PC-3 (cell line): ENCODE results near the gene ACVR1B. TPM values are rescaled to one million over a fixed set of nuclear protein-coding genes. Genes with fewer than 3 reads are reported as not detected.

Experiments
- ATAC-seq: fragments of 200-7000 bp; cut with Tn5 transposase; 2 replicates; pipeline ENCODE4 v1.9.1; 2020; ENCODE audit warnings: mild to moderate bottlenecking, moderate library complexity
- BruUV-seq: library from RNA; stranded (reverse); fragments of 400-500 nt; replicated peaks from 2 replicates; lab custom pipeline; 2021; lab: Mats Ljungman, UMichigan
- CTCF ChIA-PET: fragments of 300-600 bp; sonication (Branson Sonifier 250); formaldehyde crosslinking; loops from one replicate; lab custom pipeline; 2022; ENCODE audit warnings: antibody characterized with exemption; lab: Charles Lee
- POLR2A ChIA-PET: fragments of 300-600 bp; sonication (Branson Sonifier 250); formaldehyde crosslinking; loops from one replicate; lab custom pipeline; 2022; ENCODE audit warnings: antibody characterized with exemption; ENCODE audit not compliant: unreplicated experiment; lab: Charles Lee
- DNase-seq: peaks from one replicate; pipeline ENCODE4 v3.0.0-alpha.2; 2015
- H2AFZ ChIP-seq: fragments of 300-600 bp; sonication (generic); 2 replicates; pipeline ENCODE4 v1.6.0; 2016; ENCODE audit warnings: antibody characterized with exemption, low read length
- H3F3A ChIP-seq: fragments of 300-600 bp; sonication (generic); one replicate; pipeline ENCODE4 v1.6.0; 2017; ENCODE audit warnings: antibody characterized with exemption, low read length, control low read depth, mild to moderate bottlenecking; ENCODE audit not compliant: unreplicated experiment
- H3K27ac ChIP-seq: fragments of 300-600 bp; sonication (generic); 2 replicates; pipeline ENCODE4 v1.5.1; 2016; ENCODE audit warnings: mild to moderate bottlenecking, low read length
- H3K27me3 ChIP-seq: fragments of 300-600 bp; sonication (generic); 2 replicates; pipeline ENCODE4 v1.6.1; 2016; ENCODE audit warnings: low read length, mixed read lengths
- H3K36me3 ChIP-seq: fragments of 300-600 bp; sonication (generic); 2 replicates; pipeline ENCODE4 v1.6.1; 2016; ENCODE audit warnings: low read depth, mixed run types, low read length, mixed read lengths
- H3K4me1 ChIP-seq: fragments of 300-600 bp; sonication (generic); 2 replicates; pipeline ENCODE4 v1.5.1; 2016; ENCODE audit warnings: low read length; ENCODE audit not compliant: insufficient read depth
- H3K4me2 ChIP-seq: fragments of 300-600 bp; sonication (generic); 2 replicates; pipeline ENCODE4 v1.6.0; 2016; ENCODE audit warnings: low read length
- H3K4me3 ChIP-seq: fragments of 300-600 bp; sonication (generic); 2 replicates; pipeline ENCODE4 v1.5.1; 2016; ENCODE audit warnings: mild to moderate bottlenecking, low read length, mixed read lengths
- H3K79me2 ChIP-seq: fragments of 300-600 bp; sonication (generic); 2 replicates; pipeline ENCODE4 v1.6.1; 2017; ENCODE audit warnings: low read length, mixed read lengths
- H3K9ac ChIP-seq: fragments of 300-600 bp; sonication (generic); 2 replicates; pipeline ENCODE4 v1.6.0; 2016; ENCODE audit warnings: mild to moderate bottlenecking, low read length
- H3K9me2 ChIP-seq: fragments of 300-600 bp; sonication (generic); replicated peaks from 2 replicates; pipeline ENCODE4 v1.6.1; 2016; ENCODE audit warnings: mixed run types, low read length, mixed read lengths
- H3K9me3 ChIP-seq: fragments of 300-600 bp; sonication (generic); 2 replicates; pipeline ENCODE4 v1.6.1; 2016; ENCODE audit warnings: low read length, mixed read lengths
- H4K20me1 ChIP-seq: fragments of 300-600 bp; sonication (generic); 2 replicates; pipeline ENCODE4 v1.6.1; 2016; ENCODE audit warnings: low read length, mixed read lengths
- EZH2 ChIP-seq: fragments of 300-600 bp; sonication (generic); IDR thresholded peaks from one replicate; pipeline ENCODE4 v1.6.1; 2017; ENCODE audit warnings: antibody characterized with exemption, mild to moderate bottlenecking, low read length; ENCODE audit not compliant: unreplicated experiment
- EZH2phosphoT487 ChIP-seq: fragments of 300-600 bp; sonication (generic); IDR thresholded peaks from 2 replicates; pipeline ENCODE4 v1.6.1; 2018; ENCODE audit warnings: mild to moderate bottlenecking, antibody characterized with exemption, low read length, borderline replicate concordance
- intact Hi-C: fragments of 100-400 bp; cut with micrococcal nuclease; formaldehyde crosslinking; loops from 2 replicates; pipeline ENCODE4 v1.9.0; 2023
- total RNA-seq: library from RNA; depleted of rRNA; stranded (reverse); fragments of >200 nt; gene quantifications from 2 replicates; pipeline ENCODE4 v1.2.3, GENCODE V29; 2014
- TF ChIP-seq, protein P1 (sequence below): fragments of 300-600 bp; sonication (generic); conservative IDR thresholded peaks from 2 replicates; pipeline ENCODE4 v1.5.1; 2017; ENCODE audit warnings: antibody characterized with exemption, low read depth, mild to moderate bottlenecking, low read length

ACVR1B gene
- total RNA-seq, 1 experiment from 2014 or later = 9.8 TPM

DNA sequence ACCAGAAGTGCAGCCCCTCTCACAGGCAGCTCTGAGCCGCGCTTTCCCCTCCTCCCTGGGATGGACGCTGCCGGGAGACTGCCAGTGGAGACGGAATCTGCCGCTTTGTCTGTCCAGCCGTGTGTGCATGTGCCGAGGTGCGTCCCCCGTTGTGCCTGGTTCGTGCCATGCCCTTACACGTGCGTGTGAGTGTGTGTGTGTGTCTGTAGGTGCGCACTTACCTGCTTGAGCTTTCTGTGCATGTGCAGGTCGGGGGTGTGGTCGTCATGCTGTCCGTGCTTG is 43.0 kb downstream of the ACVR1B start:
- Histone ChIP-seq H3K9me2 (no peaks in the 10 kb centered on the region), H3K27ac (no peak overlapping the region), H3K79me2 (no peaks in the 10 kb centered on the region), H3K9me3 (no peaks in the 10 kb centered on the region), H3K9ac (no peak overlapping the region), H3K36me3 (no peaks in the 10 kb centered on the region; the same call in 1 of the 2 replicates), H3K4me2 (no peak overlapping the region), H4K20me1 (no peaks in the 10 kb centered on the region), H3K4me3 (no peak overlapping the region), H3K27me3 (no peaks in the 10 kb centered on the region), H3K4me1 (no peaks in the 10 kb centered on the region), H3F3A (no peaks in the 10 kb centered on the region), H2AFZ (no peak overlapping the region)
- BruUV-seq = no TSS peak
- ChIA-PET CTCF (interaction anchor here (1.6 kb wide), 1 partner anchor 10 kb away, joined by 3 read pairs; no protein-coding TSS in a partner anchor), POLR2A (no interaction called here)
- ATAC-seq (no peak), DNase-seq (no peak)
- TF ChIP-seq EZH2 = no peak
- TF ChIP-seq, protein P1, sequence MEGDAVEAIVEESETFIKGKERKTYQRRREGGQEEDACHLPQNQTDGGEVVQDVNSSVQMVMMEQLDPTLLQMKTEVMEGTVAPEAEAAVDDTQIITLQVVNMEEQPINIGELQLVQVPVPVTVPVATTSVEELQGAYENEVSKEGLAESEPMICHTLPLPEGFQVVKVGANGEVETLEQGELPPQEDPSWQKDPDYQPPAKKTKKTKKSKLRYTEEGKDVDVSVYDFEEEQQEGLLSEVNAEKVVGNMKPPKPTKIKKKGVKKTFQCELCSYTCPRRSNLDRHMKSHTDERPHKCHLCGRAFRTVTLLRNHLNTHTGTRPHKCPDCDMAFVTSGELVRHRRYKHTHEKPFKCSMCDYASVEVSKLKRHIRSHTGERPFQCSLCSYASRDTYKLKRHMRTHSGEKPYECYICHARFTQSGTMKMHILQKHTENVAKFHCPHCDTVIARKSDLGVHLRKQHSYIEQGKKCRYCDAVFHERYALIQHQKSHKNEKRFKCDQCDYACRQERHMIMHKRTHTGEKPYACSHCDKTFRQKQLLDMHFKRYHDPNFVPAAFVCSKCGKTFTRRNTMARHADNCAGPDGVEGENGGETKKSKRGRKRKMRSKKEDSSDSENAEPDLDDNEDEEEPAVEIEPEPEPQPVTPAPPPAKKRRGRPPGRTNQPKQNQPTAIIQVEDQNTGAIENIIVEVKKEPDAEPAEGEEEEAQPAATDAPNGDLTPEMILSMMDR = no peak
- no peak for TF ChIP-seq EZH2phosphoT487
- intact Hi-C loops = no loop called here

DNA sequence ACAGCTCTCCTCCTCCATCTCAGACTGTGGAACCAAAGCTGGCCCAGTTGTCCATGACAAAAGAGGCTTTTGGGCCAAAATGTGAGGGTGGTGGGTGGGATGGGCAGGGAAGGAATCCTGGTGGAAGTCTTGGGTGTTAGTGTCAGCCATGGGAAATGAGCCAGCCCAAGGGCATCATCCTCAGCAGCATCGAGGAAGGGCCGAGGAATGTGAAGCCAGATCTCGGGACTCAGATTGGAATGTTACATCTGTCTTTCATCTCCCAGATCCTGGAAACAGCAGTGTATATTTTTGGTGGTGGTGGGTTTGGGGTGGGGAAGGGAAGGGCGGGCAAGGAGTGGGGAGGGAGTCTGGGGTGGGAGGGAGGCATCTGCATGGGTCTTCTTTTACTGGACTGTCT is 43.5 kb downstream of the ACVR1B start:
- Histone ChIP-seq H3K79me2 (no peaks in the 10 kb centered on the region), H2AFZ (no peak overlapping the region), H3K27me3 (no peaks in the 10 kb centered on the region), H4K20me1 (no peaks in the 10 kb centered on the region), H3K4me3 (no peak overlapping the region), H3K9me3 (no peaks in the 10 kb centered on the region), H3K36me3 (no peaks in the 10 kb centered on the region; the same call in 1 of the 2 replicates), H3K27ac (no peak overlapping the region), H3K9me2 (no peaks in the 10 kb centered on the region), H3K4me2 (no peak overlapping the region), H3F3A (no peaks in the 10 kb centered on the region), H3K4me1 (no peaks in the 10 kb centered on the region), H3K9ac (no peak overlapping the region)
- no peak for ATAC-seq
- POLR2A ChIA-PET = no interaction called here
- DNase-seq = no peak
- CTCF ChIA-PET = interaction anchor here (1.6 kb wide), 1 partner anchor 9 kb away, joined by 3 read pairs; no protein-coding TSS in a partner anchor
- no TSS peak for BruUV-seq
- TF ChIP-seq EZH2 = no peak
- TF ChIP-seq EZH2phosphoT487 = no peak
- TF ChIP-seq, protein P1 = no peak
- intact Hi-C loops = no loop called here

DNA sequence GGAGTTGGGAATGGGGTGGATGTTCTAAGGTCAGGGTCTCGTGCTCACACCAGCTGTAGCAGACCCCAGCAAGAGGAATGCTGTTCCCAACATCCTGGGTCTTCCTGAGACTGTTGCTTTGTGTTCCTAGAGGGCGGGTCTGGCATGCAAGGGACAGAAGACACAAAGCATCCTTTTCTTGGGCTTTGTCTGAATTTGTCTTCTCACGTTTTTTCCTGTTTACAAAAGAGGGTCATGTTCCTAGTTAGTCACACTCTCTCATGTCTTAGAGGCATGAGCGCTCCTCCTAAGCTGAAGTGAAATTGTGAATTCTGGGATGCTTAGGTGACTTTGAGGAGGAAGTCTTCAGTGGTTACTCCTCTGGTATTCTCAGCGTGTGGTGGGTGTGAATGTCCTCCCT is 45.6 kb downstream of the ACVR1B start:
- Histone ChIP-seq H3K36me3 (no peaks in the 10 kb centered on the region), H3K9ac (no peak overlapping the region), H2AFZ (no peak overlapping the region), H3K4me3 (no peak overlapping the region), H3K27ac (no peak overlapping the region), H3K9me2 (no peaks in the 10 kb centered on the region), H3K4me1 (no peaks in the 10 kb centered on the region), H3K79me2 (no peaks in the 10 kb centered on the region), H3F3A (no peaks in the 10 kb centered on the region), H3K27me3 (no peaks in the 10 kb centered on the region), H3K9me3 (no peaks in the 10 kb centered on the region), H3K4me2 (no peak overlapping the region), H4K20me1 (no peaks in the 10 kb centered on the region)
- TF ChIP-seq, protein P1 = no peak
- TF ChIP-seq EZH2 (no peak), EZH2phosphoT487 (no peak)
- DNase-seq (peak; percentile 14), ATAC-seq (peak; percentile 33)
- intact Hi-C loops = no loop called here
- ChIA-PET POLR2A (no interaction called here), CTCF (no interaction called here)
- no TSS peak for BruUV-seq
